CD1c-positive myeloid dendritic cell (primary cell): Measurements from ENCODE around the gene ITGB4.
A peak's percentile ranks its signal among the peaks of the same experiment; 100 is the strongest.

Experiments used
- DNase-seq: peaks from one replicate; pipeline ENCODE4 v3.0.0-alpha.2; 2016; ENCODE audit errors: extremely low spot score

The ITGB4 gene

GRCh38 chr17:75731086-75731715 lies 9.9 kb downstream of the ITGB4 start:
- no peak for DNase-seq

- DNase-seq = no peak
Observed at GRCh38 chr17:75731716-75732498, 10.6 kb downstream of the ITGB4 start.

GRCh38 chr17:75733471-75733870 lies 12.2 kb downstream of the ITGB4 start:
- no peak for DNase-seq

- DNase-seq = no peak
Observed at GRCh38 chr17:75734674-75735294, 13.5 kb downstream of the ITGB4 start.

DNA sequence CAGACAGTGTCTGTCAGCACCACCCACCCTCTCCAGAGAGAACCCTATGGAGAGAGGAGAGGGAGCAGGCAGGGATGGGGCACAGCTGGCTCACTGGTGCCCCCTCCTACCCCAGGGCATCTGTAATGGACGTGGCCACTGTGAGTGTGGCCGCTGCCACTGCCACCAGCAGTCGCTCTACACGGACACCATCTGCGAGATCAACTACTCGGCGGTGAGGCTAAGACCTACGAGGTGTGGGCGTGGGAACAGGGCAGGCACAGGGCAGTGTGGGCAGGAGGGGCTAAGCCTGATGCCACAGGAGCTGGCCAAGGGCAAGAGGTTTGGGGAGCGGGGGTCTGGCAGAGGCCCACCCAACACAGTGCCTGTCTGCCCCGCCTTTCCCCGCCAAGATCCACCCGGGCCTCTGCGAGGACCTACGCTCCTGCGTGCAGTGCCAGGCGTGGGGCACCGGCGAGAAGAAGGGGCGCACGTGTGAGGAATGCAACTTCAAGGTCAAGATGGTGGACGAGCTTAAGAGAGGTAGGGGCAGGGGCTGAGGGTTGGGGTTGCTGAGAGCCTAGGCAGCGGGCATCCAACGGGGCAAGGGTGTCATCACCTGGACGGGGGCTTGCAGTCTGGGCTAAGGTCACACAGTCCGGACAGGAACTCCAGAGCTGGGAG lies 15.0 kb downstream of the ITGB4 start:
- DNase-seq = no peak

DNA sequence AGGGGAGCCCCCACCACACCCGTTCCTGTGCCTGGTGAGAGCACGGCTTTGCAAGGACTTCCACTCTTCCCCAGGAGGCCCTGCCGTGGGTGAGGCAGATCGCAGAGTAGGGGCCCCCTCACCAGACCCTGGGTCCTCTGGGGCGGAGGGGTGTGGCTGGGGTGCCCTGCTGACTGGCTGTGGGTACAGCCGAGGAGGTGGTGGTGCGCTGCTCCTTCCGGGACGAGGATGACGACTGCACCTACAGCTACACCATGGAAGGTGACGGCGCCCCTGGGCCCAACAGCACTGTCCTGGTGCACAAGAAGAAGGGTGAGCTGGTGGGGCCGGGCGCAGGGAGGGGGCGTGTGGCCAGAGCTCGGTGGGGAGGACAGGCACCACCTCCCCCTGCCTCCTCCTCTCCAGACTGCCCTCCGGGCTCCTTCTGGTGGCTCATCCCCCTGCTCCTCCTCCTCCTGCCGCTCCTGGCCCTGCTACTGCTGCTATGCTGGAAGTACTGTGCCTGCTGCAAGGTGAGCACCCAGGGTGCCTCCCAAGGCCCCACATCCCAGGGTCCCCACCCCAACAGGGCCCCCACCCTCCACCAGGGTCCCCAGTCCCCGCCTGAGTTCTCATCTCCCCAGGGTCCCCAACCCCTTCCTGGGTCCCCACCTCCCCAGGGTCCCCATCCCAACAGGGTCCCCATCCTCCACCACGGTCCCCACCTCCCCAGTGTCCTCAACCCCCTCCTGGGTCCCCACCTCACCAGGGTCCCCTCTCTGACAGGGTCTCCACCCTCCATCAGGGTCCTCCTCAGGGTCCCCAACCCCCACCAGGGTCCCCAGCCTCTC lies 16.1 kb downstream of the ITGB4 start:
- no peak for DNase-seq

- peak; percentile 83 for DNase-seq
Observed at GRCh38 chr17:75738218-75738802, 17.1 kb downstream of the ITGB4 start.

DNA sequence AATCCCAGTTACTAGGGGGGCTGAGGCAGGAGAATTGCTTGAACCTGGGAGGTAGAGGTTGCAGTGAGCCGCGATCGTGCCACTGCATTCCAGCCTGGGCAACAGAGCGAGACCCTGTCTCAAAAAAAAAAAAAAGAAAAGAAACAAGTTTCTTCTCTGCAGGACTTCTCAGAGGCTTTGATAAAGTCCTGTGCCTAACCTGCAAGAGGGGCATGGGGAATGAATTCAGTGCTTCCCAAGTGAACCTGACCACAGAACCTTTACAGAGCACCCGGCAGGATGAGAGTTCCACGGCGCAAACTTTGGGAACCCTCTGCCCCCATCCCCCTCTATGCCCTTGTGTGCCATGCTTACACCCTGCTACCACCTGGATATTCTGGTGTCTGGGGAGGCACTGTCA lies 17.9 kb downstream of the ITGB4 start:
- DNase-seq = no peak

DNA sequence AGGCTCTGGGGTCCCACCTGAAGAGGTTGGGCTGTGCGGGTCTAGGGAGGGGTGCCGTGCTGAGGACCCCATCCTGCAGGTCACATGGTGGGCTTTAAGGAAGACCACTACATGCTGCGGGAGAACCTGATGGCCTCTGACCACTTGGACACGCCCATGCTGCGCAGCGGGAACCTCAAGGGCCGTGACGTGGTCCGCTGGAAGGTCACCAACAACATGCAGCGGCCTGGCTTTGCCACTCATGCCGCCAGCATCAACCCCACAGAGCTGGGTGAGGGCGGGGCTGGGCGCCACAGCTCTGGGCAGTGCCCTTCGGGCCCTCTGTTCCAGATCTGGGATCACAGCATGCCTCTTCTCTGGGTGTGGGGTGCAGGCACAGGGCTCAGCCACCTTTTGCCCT lies 18.5 kb downstream of the ITGB4 start:
- no peak for DNase-seq

DNA sequence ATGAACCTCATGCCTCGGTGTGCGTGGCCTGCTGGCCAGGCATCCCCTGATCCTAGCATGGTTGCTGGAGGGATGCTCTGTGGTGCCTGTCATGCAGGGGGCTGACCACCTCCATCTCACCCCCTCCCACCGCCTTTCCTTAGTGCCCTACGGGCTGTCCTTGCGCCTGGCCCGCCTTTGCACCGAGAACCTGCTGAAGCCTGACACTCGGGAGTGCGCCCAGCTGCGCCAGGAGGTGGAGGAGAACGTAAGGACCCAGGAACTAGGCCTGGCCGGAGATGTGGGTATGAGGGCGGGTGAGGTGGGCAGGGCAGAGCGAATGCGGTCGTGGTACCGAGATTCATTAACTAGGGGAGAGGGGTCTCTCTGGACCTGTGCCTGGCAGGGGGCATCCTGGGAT lies 19.0 kb downstream of the ITGB4 start:
- DNase-seq = no peak

DNA sequence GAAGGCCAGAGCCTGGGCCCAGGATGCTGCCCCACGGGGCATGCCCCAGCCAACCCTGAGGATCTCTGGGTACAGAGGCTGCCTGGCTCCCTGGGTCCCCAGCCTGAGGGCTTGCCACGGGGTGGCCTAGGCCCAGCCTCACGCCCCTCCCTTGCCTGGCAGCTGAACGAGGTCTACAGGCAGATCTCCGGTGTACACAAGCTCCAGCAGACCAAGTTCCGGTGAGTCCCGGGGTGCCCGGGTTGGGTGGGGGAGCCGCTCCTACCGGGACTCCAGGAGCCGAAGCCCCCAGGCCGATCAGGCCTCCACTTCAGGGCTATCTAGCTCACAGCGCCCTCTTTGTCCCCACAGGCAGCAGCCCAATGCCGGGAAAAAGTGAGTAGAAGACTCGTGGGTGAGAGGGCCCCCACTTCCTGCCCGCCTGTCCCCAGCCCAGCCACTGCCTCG lies 19.4 kb downstream of the ITGB4 start:
- no peak for DNase-seq

DNA sequence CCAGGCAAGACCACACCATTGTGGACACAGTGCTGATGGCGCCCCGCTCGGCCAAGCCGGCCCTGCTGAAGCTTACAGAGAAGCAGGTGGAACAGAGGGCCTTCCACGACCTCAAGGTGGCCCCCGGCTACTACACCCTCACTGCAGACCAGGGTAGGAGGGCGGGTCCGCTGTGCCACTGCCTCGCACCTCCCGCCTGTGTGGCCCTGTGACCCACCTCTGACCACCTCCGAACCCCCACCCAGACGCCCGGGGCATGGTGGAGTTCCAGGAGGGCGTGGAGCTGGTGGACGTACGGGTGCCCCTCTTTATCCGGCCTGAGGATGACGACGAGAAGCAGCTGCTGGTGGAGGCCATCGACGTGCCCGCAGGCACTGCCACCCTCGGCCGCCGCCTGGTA lies 21.1 kb downstream of the ITGB4 start:
- no peak for DNase-seq

DNA sequence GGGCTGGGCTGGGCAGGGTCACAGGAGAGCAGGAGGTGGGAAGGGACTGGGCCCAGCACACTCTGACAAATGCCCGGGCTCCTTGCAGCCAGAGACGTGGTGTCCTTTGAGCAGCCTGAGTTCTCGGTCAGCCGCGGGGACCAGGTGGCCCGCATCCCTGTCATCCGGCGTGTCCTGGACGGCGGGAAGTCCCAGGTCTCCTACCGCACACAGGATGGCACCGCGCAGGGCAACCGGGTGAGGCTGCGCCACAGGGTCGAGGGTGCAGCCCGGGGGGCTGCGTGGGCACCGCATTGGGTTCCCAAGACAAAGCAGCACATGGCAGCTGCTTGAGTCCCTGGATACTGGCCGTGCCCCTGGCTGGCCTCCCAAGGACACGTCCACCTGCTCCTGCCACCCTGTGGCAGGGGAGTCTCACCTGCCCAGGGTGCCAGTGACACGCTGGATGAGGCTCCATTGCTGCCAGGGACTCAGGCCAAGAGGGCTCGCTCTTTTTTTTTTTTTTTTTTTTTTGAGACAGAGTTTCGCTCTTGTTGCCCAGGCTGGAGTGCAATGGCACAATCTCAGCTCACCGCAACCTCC lies 22.5 kb downstream of the ITGB4 start:
- no peak for DNase-seq

DNA sequence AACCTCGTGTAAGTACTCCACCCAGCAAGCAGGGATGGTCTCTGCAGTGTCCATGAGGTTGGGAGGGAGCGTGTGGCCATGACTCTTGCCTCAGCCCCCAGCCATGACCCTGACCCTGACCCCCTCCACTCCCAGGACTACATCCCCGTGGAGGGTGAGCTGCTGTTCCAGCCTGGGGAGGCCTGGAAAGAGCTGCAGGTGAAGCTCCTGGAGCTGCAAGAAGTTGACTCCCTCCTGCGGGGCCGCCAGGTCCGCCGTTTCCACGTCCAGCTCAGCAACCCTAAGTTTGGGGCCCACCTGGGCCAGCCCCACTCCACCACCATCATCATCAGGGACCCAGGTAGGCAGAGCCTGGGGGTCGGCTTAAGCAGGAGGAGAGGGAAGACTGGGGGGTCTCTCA lies 27.4 kb downstream of the ITGB4 start:
- no peak for DNase-seq

GRCh38 chr17:75749545-75750389 lies 28.5 kb downstream of the ITGB4 start:
- peak; percentile 89 for DNase-seq

GRCh38 chr17:75750661-75751423 lies 29.6 kb downstream of the ITGB4 start:
- no peak for DNase-seq

GRCh38 chr17:75751676-75752404 lies 30.6 kb downstream of the ITGB4 start:
- no peak for DNase-seq

DNA sequence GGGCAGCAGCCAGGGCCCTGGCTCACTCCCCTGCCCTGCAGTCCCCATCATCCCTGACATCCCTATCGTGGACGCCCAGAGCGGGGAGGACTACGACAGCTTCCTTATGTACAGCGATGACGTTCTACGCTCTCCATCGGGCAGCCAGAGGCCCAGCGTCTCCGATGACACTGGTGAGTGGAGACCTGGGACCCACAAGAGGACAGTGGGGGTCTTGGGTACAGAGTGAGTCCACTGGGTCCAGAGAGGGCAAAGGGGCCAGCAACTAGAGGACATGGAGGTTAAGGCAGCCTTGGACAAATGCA lies 31.1 kb downstream of the ITGB4 start:
- DNase-seq = no peak
